Measurements from ENCODE around the gene BIK.
A peak's percentile ranks its signal among the peaks of the same experiment; 100 is the strongest.

The BIK gene

DNA sequence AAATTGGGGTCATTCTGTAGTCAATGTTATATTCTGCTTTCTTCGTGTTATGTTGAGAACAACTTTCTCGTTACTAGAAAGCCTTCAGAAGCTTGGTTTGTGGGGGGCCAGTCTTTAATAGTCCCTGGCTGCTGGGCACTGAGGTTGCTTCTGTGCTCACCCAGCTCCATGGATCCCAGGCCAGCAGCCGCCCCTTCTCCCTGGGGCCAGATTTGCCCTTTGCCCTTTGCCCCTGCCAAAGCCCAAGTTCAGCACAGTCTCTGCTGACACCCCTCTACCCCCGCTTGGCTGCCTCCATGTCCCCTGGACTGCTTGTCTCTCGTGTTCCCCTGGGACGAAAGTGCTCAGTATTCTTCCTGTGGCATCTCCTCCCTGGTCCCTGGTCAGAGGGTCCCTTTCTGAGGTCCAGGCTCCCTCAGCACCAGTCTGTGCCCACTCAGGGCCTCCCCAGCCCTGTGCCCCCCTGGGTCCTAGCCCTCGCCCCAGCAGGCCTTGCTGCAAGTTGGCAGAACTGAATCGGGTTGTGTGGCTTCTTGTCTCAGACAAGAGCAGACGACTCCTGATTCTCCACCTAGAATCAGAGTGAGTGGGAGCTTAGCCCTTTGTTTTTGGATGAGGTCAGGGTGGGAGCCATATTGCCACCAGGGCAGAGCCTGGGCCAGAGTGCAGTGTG, 47.5 kb downstream of the BIK start:
- Mint-ChIP-seq H3K4me1 (peaks cover 35% of the 10 kb centered on the region), H3K4me3 (no peak overlapping the region), H3K27me3 (peaks cover 4% of the 10 kb centered on the region), H3K9me3 (no peaks in the 10 kb centered on the region), H3K36me3 (peaks cover 5% of the 10 kb centered on the region), H3K27ac (no peak overlapping the region)
- no peak for ATAC-seq

DNA sequence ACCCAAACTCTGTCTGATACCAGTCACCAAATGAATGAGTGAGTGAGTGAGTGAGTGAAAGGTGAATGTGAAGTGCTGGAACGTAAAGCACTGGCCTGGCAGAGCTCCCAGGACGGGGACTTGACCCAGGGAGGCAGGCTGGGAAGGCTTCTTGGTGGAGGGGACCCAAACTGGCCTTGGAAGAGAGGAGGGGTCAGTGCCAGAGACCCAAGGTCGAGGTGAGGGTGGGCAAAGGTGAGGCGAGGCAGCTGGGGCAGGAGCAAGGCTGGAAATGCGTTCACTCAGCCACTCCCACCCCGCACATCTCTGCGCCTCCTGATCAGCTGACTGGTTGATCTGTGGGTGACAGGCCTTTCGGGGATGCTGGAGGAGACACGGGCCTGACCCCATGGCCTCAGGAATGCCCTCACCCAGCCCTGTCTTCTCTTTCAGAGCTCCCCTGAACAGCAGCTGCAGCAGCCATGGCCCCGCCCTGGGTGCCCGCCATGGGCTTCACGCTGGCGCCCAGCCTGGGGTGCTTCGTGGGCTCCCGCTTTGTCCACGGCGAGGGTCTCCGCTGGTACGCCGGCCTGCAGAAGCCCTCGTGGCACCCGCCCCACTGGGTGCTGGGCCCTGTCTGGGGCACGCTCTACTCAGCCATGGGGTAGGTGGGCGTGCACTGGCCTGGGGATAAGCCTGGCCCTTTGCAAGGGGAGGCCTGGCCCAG, 48.4 kb downstream of the BIK start:
- H3K4me1 Mint-ChIP-seq = peaks cover 35% of the 10 kb centered on the region
- no peak overlapping the region for H3K4me3 Mint-ChIP-seq
- H3K27ac Mint-ChIP-seq = no peak overlapping the region
- H3K9me3 Mint-ChIP-seq = no peaks in the 10 kb centered on the region
- ATAC-seq = no peak
- peaks cover 5% of the 10 kb centered on the region for H3K36me3 Mint-ChIP-seq
- no peaks in the 10 kb centered on the region for H3K27me3 Mint-ChIP-seq

DNA sequence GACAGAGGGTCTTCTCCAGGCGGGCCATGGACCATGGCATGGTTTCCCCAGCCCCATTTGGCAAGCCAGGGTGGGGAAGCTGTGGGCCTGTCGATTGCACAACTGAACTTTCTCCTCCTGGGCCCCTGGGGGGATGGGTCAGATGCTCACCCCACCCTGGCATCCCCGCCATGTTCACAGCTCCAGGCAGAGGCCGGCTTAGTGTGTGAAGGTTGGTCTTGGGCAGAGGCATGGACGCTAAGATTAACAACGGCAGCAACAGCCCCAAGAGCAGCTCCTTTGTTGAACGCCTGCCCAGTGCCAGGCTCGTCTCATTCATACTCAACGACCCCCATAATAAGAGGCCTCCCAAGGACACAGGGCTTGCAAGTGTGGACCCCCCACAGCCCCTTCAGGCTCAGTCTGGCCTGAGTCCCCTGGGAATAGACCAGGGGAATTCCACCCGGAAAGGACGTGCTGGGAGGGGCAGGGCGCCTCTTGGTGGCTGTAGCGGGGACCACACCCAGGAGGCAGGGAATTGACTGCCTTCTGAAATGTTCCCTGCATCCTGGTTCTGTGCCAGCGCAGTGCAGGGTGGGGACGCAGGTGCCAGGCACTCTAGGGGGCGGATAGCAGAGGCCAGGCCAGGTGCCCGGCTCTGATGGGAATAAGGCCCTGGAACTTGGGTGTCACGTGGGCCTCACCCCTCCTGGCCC, 49.1 kb downstream of the BIK start:
- Mint-ChIP-seq H3K9me3 (no peaks in the 10 kb centered on the region), H3K27ac (no peak overlapping the region), H3K4me3 (no peak overlapping the region), H3K4me1 (peaks cover 35% of the 10 kb centered on the region), H3K27me3 (no peaks in the 10 kb centered on the region), H3K36me3 (peaks cover 5% of the 10 kb centered on the region)
- ATAC-seq = no peak

DNA sequence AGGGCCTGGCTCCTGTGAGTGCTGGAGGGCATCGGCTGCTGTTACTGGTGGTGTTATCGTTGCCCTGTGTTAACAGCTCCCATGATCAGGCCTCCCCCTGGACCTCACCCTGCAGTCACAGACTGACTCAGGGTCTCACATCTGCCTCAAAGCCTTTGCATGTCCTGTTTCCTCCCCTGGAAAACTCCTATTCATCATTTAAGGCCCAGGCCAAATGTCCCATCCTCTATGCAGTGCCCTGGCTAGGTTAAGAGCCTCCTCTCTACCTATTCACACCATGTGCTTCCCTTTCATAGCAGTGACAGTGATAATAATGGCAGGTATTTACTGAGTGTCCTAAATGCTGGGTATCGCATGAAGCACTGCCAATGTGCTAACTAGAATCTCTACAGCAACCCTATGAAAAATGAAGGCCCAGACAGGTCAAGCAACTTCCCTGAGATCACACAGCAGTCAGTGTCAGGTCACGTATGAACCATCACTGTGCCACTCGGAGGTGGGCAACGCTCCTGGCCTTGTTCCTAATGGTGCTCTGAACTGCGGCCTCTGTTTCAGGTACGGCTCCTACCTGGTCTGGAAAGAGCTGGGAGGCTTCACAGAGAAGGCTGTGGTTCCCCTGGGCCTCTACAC, 50.1 kb downstream of the BIK start:
- no peak overlapping the region for H3K4me3 Mint-ChIP-seq
- peaks cover 28% of the 10 kb centered on the region for H3K4me1 Mint-ChIP-seq
- H3K9me3 Mint-ChIP-seq = no peaks in the 10 kb centered on the region
- ATAC-seq = no peak
- no peak overlapping the region for H3K27ac Mint-ChIP-seq
- no peaks in the 10 kb centered on the region for H3K27me3 Mint-ChIP-seq
- peaks cover 5% of the 10 kb centered on the region for H3K36me3 Mint-ChIP-seq

DNA sequence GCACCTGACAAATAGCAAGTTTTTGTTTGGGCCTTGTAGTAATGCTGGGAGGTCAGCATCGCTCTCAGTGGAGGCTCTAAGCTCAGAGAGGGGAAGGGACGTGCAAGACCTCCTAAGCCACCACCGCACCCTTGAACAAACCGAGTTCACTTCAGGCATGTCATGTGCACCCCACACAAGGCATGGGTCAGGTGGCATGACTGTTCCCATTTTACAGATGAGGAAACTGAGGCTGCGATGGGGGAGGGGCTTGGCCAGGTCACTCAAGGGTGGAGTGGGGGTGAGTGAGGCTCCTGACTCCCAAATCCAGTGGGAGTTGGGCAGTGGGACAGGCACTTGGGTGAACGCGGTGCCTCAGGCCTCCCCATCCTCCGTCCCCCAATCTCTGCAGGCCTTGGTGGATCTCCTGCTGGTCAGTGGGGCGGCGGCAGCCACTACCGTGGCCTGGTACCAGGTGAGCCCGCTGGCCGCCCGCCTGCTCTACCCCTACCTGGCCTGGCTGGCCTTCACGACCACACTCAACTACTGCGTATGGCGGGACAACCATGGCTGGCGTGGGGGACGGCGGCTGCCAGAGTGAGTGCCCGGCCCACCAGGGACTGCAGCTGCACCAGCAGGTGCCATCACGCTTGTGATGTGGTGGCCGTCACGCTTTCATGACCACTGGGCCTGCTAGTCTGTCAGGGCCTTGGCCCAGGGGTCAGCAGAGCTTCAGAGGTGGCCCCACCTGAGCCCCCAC, 52.0 kb downstream of the BIK start:
- H3K4me1 Mint-ChIP-seq = peaks cover 19% of the 10 kb centered on the region

DNA sequence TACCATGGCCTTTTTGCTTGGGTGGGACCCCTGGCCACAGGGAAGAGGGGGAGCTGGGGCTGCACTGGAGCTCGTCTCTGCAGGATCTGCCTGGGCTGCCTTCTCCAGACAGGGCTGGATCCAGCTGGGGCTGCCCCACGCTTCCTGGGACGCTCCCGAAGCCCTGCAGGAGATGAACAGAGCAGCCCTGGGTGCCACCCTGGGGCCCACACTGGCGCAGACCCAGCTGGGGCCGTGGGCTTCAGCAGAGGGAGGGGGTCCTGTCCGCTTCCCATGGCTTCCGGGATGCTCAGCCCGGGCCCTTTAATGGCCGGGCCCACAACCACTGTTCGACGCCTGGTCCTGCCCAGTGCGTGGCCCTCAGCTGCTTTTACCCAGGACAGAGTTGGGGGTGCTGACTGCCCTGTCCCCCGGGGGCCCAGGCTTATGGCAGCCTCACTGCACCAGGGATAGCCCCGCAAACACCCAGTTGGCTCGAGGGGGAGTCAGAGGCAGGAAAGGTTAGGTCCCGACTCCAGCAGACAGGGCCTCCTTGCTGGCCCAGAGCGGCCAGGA, 52.8 kb downstream of the BIK start:
- Mint-ChIP-seq H3K9me3 (no peaks in the 10 kb centered on the region), H3K4me1 (peaks cover 19% of the 10 kb centered on the region), H3K36me3 (peaks cover 30% of the 10 kb centered on the region), H3K27me3 (no peaks in the 10 kb centered on the region), H3K27ac (peak overlapping the region; percentile 59), H3K4me3 (no peak overlapping the region)
- ATAC-seq = no peak

More for the DNA sequence above, 52.0 kb downstream of the BIK start:
- no peak for ATAC-seq
- Mint-ChIP-seq H3K27me3 (no peaks in the 10 kb centered on the region), H3K27ac (no peak overlapping the region), H3K36me3 (peaks cover 22% of the 10 kb centered on the region), H3K9me3 (no peaks in the 10 kb centered on the region), H3K4me3 (no peak overlapping the region)

DNA sequence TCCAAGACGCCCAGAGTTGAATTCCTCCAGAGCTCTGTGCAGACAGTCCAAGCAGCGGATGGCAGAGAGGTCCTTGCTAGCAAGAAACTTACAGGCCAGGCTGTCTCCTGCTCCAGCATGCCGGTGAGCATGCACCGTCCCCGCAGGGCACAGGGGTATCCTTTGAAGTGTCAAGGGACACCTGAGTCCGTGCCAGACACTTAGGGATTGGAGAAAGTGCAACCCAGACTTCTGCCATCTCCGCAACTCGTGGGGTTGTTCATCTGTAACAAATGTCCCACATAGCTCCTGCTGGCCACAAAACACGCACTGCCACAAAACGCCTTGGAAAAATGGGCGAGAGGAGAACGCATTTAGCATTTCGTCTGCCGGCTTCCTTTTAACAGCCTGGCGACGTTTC, 54.1 kb downstream of the BIK start:
- H3K36me3 Mint-ChIP-seq = peaks cover 41% of the 10 kb centered on the region
- ATAC-seq = no peak
- H3K9me3 Mint-ChIP-seq = no peaks in the 10 kb centered on the region

DNA sequence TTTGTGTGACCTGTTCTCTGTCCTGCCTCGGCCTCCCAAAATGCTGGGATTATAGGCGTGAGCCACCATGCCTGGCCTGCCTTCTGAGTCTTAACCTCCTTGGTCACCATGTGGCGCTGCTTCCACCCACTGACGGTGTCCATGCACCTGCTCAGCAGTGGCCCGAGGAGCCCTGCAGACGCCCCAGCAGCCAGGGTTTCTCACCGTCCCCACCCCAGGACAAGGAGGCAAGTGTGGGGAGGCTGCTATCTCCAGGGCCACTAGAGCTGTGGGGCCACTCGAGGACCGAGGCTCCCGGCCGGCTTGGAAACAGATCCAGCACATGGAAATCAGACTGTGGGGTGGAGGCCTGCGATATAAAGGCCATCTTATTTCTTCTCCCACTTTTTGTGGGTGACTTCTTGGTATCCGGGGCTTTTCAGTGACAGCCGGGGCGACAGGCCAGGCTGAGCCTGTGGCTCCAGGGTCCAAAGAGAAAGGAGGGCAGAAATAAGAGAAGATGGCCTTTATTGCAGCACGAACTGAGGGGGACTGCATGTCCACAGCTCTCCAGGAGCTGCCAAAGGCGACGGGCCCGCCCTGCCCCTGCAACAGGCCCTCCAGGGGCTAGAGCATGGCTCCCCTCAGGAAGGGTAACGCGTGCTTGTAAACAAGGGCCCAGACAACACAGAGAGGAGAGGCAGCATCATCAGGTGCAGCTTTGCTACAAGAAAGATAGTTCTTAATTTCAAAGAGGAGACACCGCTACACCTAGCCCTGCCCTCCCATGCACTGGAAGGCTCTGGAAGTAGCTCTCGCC, 55.8 kb downstream of the BIK start:
- H3K36me3 Mint-ChIP-seq = peaks cover 58% of the 10 kb centered on the region
- no peak for ATAC-seq
- no peaks in the 10 kb centered on the region for H3K9me3 Mint-ChIP-seq
- no peaks in the 10 kb centered on the region for H3K27me3 Mint-ChIP-seq
- no peak overlapping the region for H3K4me3 Mint-ChIP-seq
- peaks cover 19% of the 10 kb centered on the region for H3K4me1 Mint-ChIP-seq
- no peak overlapping the region for H3K27ac Mint-ChIP-seq

More for the DNA sequence above, 54.1 kb downstream of the BIK start:
- Mint-ChIP-seq H3K4me1 (peaks cover 19% of the 10 kb centered on the region), H3K27me3 (no peaks in the 10 kb centered on the region), H3K27ac (peak overlapping the region; percentile 59), H3K4me3 (no peak overlapping the region)

DNA sequence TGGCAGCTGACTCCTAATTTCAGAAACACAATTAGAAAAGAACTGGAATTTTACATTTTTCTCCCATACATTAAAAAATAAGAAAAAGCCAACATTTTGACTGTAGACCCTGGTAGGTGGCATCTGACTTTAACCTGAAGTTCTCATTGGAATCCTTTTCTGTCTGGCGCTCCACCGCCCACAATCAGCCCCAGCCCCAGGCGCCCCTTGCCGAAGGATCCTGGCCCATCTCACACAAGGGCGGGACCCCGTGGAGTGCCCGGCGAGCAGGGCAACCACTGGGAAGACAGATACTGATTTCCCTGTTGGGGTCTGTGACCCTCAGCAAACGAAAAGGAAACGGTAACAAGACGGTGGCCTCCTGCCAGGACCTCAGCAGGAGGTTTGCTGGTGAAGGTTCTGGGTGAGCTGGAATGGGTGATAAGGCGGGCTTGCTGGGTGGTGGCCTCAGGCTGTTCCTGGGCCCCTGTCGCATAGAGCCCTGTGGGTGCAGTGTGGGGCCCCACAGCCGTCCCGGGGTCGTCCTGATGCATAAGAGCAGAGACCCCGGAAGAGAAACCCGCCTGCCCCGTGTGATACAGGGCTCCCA, 56.5 kb downstream of the BIK start:
- no peak overlapping the region for H3K27ac Mint-ChIP-seq
- no peak overlapping the region for H3K4me3 Mint-ChIP-seq
- H3K4me1 Mint-ChIP-seq = peaks cover 17% of the 10 kb centered on the region
- no peaks in the 10 kb centered on the region for H3K9me3 Mint-ChIP-seq
- H3K36me3 Mint-ChIP-seq = peaks cover 61% of the 10 kb centered on the region
- ATAC-seq = no peak
- no peaks in the 10 kb centered on the region for H3K27me3 Mint-ChIP-seq

DNA sequence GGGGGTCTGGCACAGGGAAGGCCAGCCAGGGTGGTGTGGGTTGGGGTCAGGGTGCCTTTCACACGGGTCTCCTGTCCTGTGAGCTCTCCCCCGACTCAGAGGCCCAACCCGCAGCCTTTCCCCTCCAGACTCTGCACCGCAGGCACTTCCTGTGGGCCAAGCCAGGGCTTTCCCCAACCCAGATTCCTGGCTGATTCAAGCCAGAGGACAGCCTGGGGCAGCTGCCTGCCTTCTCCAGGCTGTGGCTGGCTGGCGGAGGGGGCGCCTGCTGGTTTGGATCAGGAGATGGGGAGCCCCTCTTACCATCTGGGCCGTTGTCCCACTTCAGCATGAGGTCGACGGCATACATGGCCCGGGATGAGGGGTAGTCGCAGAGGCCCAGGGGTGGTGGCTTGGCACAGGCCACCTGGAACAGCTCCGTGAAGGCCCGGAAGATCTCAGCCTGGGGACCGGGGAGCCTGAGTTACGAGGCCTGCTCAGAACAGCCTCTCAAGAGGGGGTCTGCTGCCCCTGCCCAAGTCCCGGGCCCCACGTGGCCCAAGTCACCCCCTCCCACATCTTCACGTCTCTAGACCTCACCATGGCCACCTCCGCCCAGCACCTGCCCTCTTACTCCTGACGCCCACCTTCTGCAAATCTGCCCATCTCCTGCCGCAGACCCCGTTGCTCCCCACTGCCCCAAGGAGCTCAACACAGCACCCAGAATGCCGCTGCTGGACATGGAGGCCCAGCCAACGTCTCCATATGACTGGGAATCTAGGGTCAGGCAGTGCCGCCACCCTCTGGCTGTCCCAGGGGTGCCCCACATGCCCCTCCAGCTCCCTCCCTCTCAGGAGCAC, 58.1 kb downstream of the BIK start:
- no peak overlapping the region for H3K4me3 Mint-ChIP-seq
- peaks cover 68% of the 10 kb centered on the region for H3K36me3 Mint-ChIP-seq
- H3K4me1 Mint-ChIP-seq = peaks cover 11% of the 10 kb centered on the region
- no peak for ATAC-seq
- no peaks in the 10 kb centered on the region for H3K9me3 Mint-ChIP-seq
- no peaks in the 10 kb centered on the region for H3K27me3 Mint-ChIP-seq
- no peak overlapping the region for H3K27ac Mint-ChIP-seq

DNA sequence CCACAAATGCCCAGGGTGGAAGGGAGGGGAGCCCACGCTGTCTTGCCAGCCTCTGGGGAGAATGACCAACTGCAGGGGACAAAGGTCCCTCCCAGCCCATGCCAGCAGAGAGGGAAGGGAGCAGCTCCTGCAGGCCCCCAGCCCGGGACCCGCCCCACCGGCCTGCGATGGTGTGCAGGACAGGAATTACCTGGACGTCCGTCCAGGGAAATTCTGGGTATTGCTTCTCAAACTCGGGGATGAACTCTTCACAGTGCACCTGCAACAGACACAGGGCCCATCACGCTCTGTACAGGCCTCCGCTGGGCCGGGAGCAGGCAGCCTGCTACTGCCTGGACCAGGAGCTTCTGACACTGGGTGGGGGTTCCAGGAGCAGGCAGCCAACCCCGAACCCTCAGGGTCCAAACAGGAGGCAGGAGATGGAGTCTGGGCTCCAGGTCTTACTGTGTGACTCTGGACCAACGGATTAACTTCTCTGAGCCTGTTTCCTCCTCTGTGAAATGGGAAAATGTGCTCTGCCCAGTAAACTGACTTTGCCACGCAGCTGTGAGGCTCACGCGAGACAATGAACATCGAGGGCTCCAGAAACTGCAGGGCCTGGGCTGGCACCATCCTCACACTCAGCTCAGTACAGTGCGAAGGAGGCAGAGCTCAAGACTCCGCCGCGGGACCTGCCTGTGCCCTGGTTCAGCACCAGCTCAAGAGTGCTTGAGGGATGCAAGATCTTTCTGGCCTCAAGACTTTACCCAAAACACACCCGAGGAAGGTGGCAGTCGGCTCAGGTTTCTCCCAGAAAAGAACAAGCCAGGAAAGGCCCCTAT, 59.0 kb downstream of the BIK start:
- no peak overlapping the region for H3K4me3 Mint-ChIP-seq

DNA sequence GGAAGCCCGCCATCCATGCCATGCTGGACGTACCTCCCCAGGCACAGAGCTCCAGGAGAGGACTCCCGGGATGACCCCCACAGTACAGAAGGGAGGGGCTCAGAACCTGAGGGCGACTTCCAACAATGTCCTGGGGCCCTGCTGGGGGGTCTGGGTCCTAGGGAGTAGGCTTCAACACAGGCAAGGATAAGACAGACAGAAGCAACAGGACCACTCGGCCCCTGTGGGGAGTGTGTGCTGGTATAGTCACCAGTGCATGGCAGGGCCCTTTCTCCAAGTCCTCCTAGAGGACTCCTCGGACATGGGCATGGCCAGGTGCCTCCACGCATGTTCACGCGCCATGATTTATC, 59.6 kb downstream of the BIK start:
- no peak overlapping the region for H3K27ac Mint-ChIP-seq
- no peak overlapping the region for H3K4me3 Mint-ChIP-seq
- no peaks in the 10 kb centered on the region for H3K27me3 Mint-ChIP-seq
- H3K9me3 Mint-ChIP-seq = no peaks in the 10 kb centered on the region
- ATAC-seq = no peak
- no peaks in the 10 kb centered on the region for H3K4me1 Mint-ChIP-seq
- H3K36me3 Mint-ChIP-seq = peaks cover 75% of the 10 kb centered on the region

More for the DNA sequence above, 59.0 kb downstream of the BIK start:
- Mint-ChIP-seq H3K9me3 (no peaks in the 10 kb centered on the region), H3K4me1 (peaks cover 3% of the 10 kb centered on the region), H3K27me3 (no peaks in the 10 kb centered on the region), H3K36me3 (peaks cover 75% of the 10 kb centered on the region), H3K27ac (no peak overlapping the region)
- no peak for ATAC-seq

Measured in stimulated activated memory B cell treated with anti-CD40 and anti-IgM and Interleukin-4, amounts not matched to agents 10 μg/mL and 1 μg/mL and 100 μg/mL, for 72 hours (primary cell).